SHP77 (cell line): ENCODE data around the gene IRF3.
A peak's percentile ranks its signal among the peaks of the same experiment; 100 is the strongest.

ENCODE experiments used
- DNase-seq, 2 experiments: peaks; one replicate each; lab custom pipeline; 2025; lab: John Stamatoyannopoulos, UW

The IRF3 gene

GRCh38 chr19:49669516-49669915 is 3.9 kb upstream of the IRF3 start:
- DNase-seq: no peak

- DNase-seq: no peak
Measured at GRCh38 chr19:49667473-49667872, 1.8 kb upstream of the IRF3 start.

GRCh38 chr19:49666120-49666444 is 425 bp upstream of the IRF3 start:
- DNase-seq: no peak

- DNase-seq: no peak
Measured at GRCh38 chr19:49665036-49665350, 664 bp downstream of the IRF3 start.

- DNase-seq: peak; percentile 56 to 75
Measured at GRCh38 chr19:49664171-49665035, 1.3 kb downstream of the IRF3 start.

GRCh38 chr19:49663224-49663623 is 2.4 kb downstream of the IRF3 start:
- no peak for DNase-seq

- DNase-seq: no peak
Measured at GRCh38 chr19:49662011-49662410, 3.6 kb downstream of the IRF3 start.

GRCh38 chr19:49660338-49660961 is 5.2 kb downstream of the IRF3 start:
- DNase-seq: no peak

- DNase-seq: no peak
Measured at GRCh38 chr19:49658566-49659442, 6.9 kb downstream of the IRF3 start.

GRCh38 chr19:49658139-49658517 is 7.5 kb downstream of the IRF3 start:
- DNase-seq: no peak

GRCh38 chr19:49657493-49658138 is 8.0 kb downstream of the IRF3 start:
- DNase-seq: no peak

GRCh38 chr19:49656456-49657109 is 9.1 kb downstream of the IRF3 start:
- DNase-seq: no peak

- DNase-seq: no peak
Measured at GRCh38 chr19:49655570-49656455, 9.8 kb downstream of the IRF3 start.

GRCh38 chr19:49654581-49654980 is 11.1 kb downstream of the IRF3 start:
- DNase-seq: no peak

GRCh38 chr19:49653466-49653806 is 12.2 kb downstream of the IRF3 start:
- no peak for DNase-seq

GRCh38 chr19:49652551-49653465 is 12.8 kb downstream of the IRF3 start:
- DNase-seq: no peak

- DNase-seq: no peak
Measured at GRCh38 chr19:49651820-49652550, 13.7 kb downstream of the IRF3 start.

- DNase-seq: no peak
Measured at GRCh38 chr19:49651029-49651819, 14.4 kb downstream of the IRF3 start.
